ENCODE measurements around the gene WFS1. TPM values are rescaled to one million over a fixed set of nuclear protein-coding genes. Genes with fewer than 3 reads are reported as not detected.

The WFS1 gene
- total and polyA plus RNA-seq, 2 of the 8 experiments (the other 6 are each of a cell fraction or from before 2014, with no cell fraction given), result 29.1 to 43.1 TPM

GRCh38 chr4:6268650-6269615, 717 bp upstream of the WFS1 start:
- Histone ChIP-seq H3K23ac (ENCODE audit: insufficient read length) (no peak overlapping the region), H3K9me3 (ENCODE audit: insufficient read depth in 2 of 2, low read depth in 1 of 2, low read length in 1 of 2) (no peaks in the 10 kb centered on the region), H2BK20ac (ENCODE audit: low read length) (no peak overlapping the region), H2AFZ (ENCODE audit: low read length) (peak overlapping the region; percentile 81), H4K5ac (ENCODE audit: insufficient read length, low read depth, low read length) (peak overlapping the region; percentile 31), H2BK15ac (ENCODE audit: low read length) (0 out of 2 replicates have a peak overlapping the region, but pooled peaks have one; percentile 72), H2AK5ac (ENCODE audit: low read depth, low read length) (no peak overlapping the region), H3K4me3 (ENCODE audit: extremely low read depth in 1 of 4, insufficient read depth in 2 of 4, low read depth in 3 of 4, low read length in 4 of 4) (peak overlapping the region; percentile 25 to 77 (median 46); a peak in 7 of 8 replicates), H4K20me1 (replicated peaks in 1 of 2; ENCODE audit: control insufficient read depth in 1 of 2, insufficient read depth in 2 of 2, low read length in 2 of 2) (peaks cover 4 to 6% of the 10 kb centered on the region in 2 experiments), H3K14ac (ENCODE audit: insufficient read length) (no peak overlapping the region), H3K56ac (replicated peaks; ENCODE audit: insufficient read length, low read depth, low read length) (no peak overlapping the region), H3K79me2 (ENCODE audit: control insufficient read depth in 1 of 2, insufficient read depth in 2 of 2, low read length in 2 of 2) (no peaks in the 10 kb centered on the region), H3K4me1 (replicated peaks in 1 of 4; ENCODE audit: control insufficient read depth in 3 of 4, insufficient read depth in 4 of 4, low read length in 3 of 4) (peaks cover 4 to 19% (median 11%) of the 10 kb centered on the region in 4 experiments), H3K4me2 (ENCODE audit: insufficient read depth in 1 of 2, low read depth in 2 of 2, low read length in 2 of 2) (peak overlapping the region; percentile 61 to 93), H2BK5ac (ENCODE audit: low read depth, low read length) (no peak overlapping the region), H3K79me1 (ENCODE audit: low read depth, low read length) (0 out of 2 replicates have a peak, but pooled peaks cover 2% of the 10 kb centered on the region), H3K23me2 (ENCODE audit: low read depth, low read length) (peaks cover 6% of the 10 kb centered on the region; the same call in 1 of the 2 replicates), H2BK12ac (ENCODE audit: low read depth, low read length) (no peak overlapping the region), H3K27ac (ENCODE audit: low read depth, low read length) (no peak overlapping the region), H2BK120ac (replicated peaks; ENCODE audit: low read depth, low read length) (no peak overlapping the region), H3K27me3 (replicated peaks in 1 of 4; ENCODE audit: control insufficient read depth in 3 of 4, extremely low read depth in 1 of 4, insufficient read depth in 3 of 4, low read length in 3 of 4) (peaks cover 0 to 4% (median 0%) of the 10 kb centered on the region in 4 experiments; a peak in 1 of 7 replicates), H3K18ac (ENCODE audit: extremely low read depth, low read length) (no peak overlapping the region; the same call in none of the 2 replicates), H3K36me3 (ENCODE audit: control insufficient read depth in 2 of 4, insufficient read depth in 4 of 4, low read length in 3 of 4) (no peaks in the 10 kb centered on the region), H3K9ac (replicated peaks in 1 of 4; ENCODE audit: extremely low read depth in 1 of 4, low read depth in 3 of 4, low read length in 3 of 4) (peak overlapping the region in 1 of 4 experiments; percentile 58; a peak in 2 of 7 replicates), H4K8ac (ENCODE audit: extremely low read depth, insufficient read depth, low read length) (no peak overlapping the region; the same call in 1 of the 2 replicates), H4K91ac (replicated peaks; ENCODE audit: insufficient read length, low read length) (peak overlapping the region; percentile 30), H3K4ac (replicated peaks; ENCODE audit: insufficient read length, low read depth, low read length) (no peak overlapping the region)
- 41% methylated on average over 17 of the region's 32 CpGs; no CpG with 5 or more reads in 1 of the 2 experiments for WGBS, 2 experiments (ENCODE audit: extremely low coverage in 1 of 2, insufficient coverage in 1 of 2, insufficient read length in 1 of 2, insufficient replicate concordance in 2 of 2, low coverage in 1 of 2, low lambda C conversion rate in 2 of 2, missing lambda C conversion rate in 1 of 2)
- DNase-seq (ENCODE audit: low read depth in 1 of 2, low spot score in 2 of 2) (no peak), FAIRE-seq (no peak)
- ChIA-PET POLR2A (ENCODE audit: partially characterized antibody) (interaction anchor here (0.7 to 1.9 kb wide), 5 partner anchors 9 to 46 kb away, joined by 3 to 8 read pairs (median 6); no protein-coding TSS in a partner anchor), CTCF (ENCODE audit: partially characterized antibody) (interaction anchor here (1.6 to 37.7 kb wide), 6 partner anchors 14 to 271 kb away, joined by 3 to 908 read pairs (median 8); no protein-coding TSS in a partner anchor)
- TF ChIP-seq SIRT6 (IDR thresholded peaks at IDR 0.05; ENCODE audit: low read length) (no peak), ATF2 (IDR thresholded peaks at IDR 0.05; ENCODE audit: low read length) (no peak), CREB1 (IDR thresholded peaks at IDR 0.05) (no peak), HDAC6 (IDR thresholded peaks at IDR 0.05; ENCODE audit: low read depth, low read length) (no peak), SAP30 (IDR thresholded peaks at IDR 0.05; ENCODE audit: insufficient read depth, insufficient replicate concordance, low read length) (no peak), SUZ12 (IDR thresholded peaks at IDR 0.05; ENCODE audit: low read length) (no peak), HDAC2 (IDR thresholded peaks at IDR 0.05; ENCODE audit: borderline replicate concordance in 1 of 2, low read depth in 2 of 2, low read length in 2 of 2) (no peak), RFX5 (IDR thresholded peaks at IDR 0.05; ENCODE audit: borderline replicate concordance, low read depth, low read length) (no peak)
